ENCODE data around the gene MKNK1.

The MKNK1 gene

GRCh38 chr1:46615088-46615487, 11.0 kb upstream of the MKNK1 start:
- no peak for TF ChIP-seq CTCF (IDR thresholded peaks at IDR 0.05; ENCODE audit: low read depth, low read length)
- H3K4me3 ChIP-seq (ENCODE audit: low read depth, low read length), result no peak overlapping the region

- H3K4me3 ChIP-seq (ENCODE audit: low read depth, low read length), result no peak overlapping the region
- TF ChIP-seq CTCF (IDR thresholded peaks at IDR 0.05; ENCODE audit: low read depth, low read length), result no peak
Observed at GRCh38 chr1:46614604-46614984, 10.5 kb upstream of the MKNK1 start.

GRCh38 chr1:46613661-46614603, 9.9 kb upstream of the MKNK1 start:
- 0 out of 2 replicates have a peak overlapping the region, but pooled peaks have one; percentile 18 for H3K4me3 ChIP-seq (ENCODE audit: low read depth, low read length)

GRCh38 chr1:46612937-46613660, 9.0 kb upstream of the MKNK1 start:
- 0 out of 2 replicates have a peak overlapping the region, but pooled peaks have one; percentile 18 for H3K4me3 ChIP-seq (ENCODE audit: low read depth, low read length)
- TF ChIP-seq CTCF (IDR thresholded peaks at IDR 0.05; ENCODE audit: low read depth, low read length), result no peak

More at GRCh38 chr1:46613661-46614603, 9.9 kb upstream of the MKNK1 start:
- TF ChIP-seq CTCF (IDR thresholded peaks at IDR 0.05; ENCODE audit: low read depth, low read length), result no peak

GRCh38 chr1:46611691-46612221, 7.7 kb upstream of the MKNK1 start:
- no peak overlapping the region for H3K4me3 ChIP-seq (ENCODE audit: low read depth, low read length)
- no peak for TF ChIP-seq CTCF (IDR thresholded peaks at IDR 0.05; ENCODE audit: low read depth, low read length)

- H3K4me3 ChIP-seq (ENCODE audit: low read depth, low read length), result no peak overlapping the region
- TF ChIP-seq CTCF (IDR thresholded peaks at IDR 0.05; ENCODE audit: low read depth, low read length), result no peak
Observed at GRCh38 chr1:46607345-46608130, 3.5 kb upstream of the MKNK1 start.

Measured in WI38 (cell line).